ENCODE measurements around the gene TENM3.

GRCh38 chr4:182805321-182805720 lies 562.1 kb downstream of the TENM3 start:
- no peak for TF ChIP-seq CTCF (IDR thresholded peaks at IDR 0.05; ENCODE audit: insufficient read depth, low read length, poor library complexity, severe bottlenecking)
- no peak for TF ChIP-seq EZH2phosphoT487 (conservative IDR thresholded peaks at IDR 0.05; ENCODE audit: low read length)
